ENCODE data around the gene NMB.
"Not testable (repeated sequence)": the region's sequence is repeated elsewhere in the genome, so short reads cannot be mapped to it uniquely, and the experiment has no call there.

Gene NMB

GRCh38 chr15:84658080-84658787 is at the start of gene NMB:
NMB (minus strand) TSS chr15:84658199; CDS start chr15:84658152, 47 bp downstream.
- DNase-seq: peak; percentile 81

GRCh38 chr15:84703808-84704207 is 45.8 kb upstream of the NMB start:
- no peak for DNase-seq

GRCh38 chr15:84702961-84703482 is 45.0 kb upstream of the NMB start:
- DNase-seq: no peak

GRCh38 chr15:84699538-84700191 is 41.7 kb upstream of the NMB start:
- no peak for DNase-seq

- no peak for DNase-seq
These were observed 39.4 kb upstream of the NMB start for GRCh38 chr15:84697236-84697990.

- DNase-seq: no peak
These were observed 38.8 kb upstream of the NMB start for GRCh38 chr15:84696757-84697156.

GRCh38 chr15:84690342-84690741 is 32.3 kb upstream of the NMB start:
- no peak for DNase-seq

- DNase-seq: no peak
These were observed 31.9 kb upstream of the NMB start for GRCh38 chr15:84689858-84690257.

- DNase-seq: not testable (repeated sequence)
These were observed 28.4 kb upstream of the NMB start for GRCh38 chr15:84686446-84686845.

- DNase-seq: no peak
These were observed 27.3 kb upstream of the NMB start for GRCh38 chr15:84685304-84685703.

GRCh38 chr15:84684092-84684491 is 26.1 kb upstream of the NMB start:
- no peak for DNase-seq

- no peak for DNase-seq
These were observed 23.8 kb upstream of the NMB start for GRCh38 chr15:84681831-84682230.

GRCh38 chr15:84671211-84671610 is 13.2 kb upstream of the NMB start:
- DNase-seq: no peak

GRCh38 chr15:84669726-84670125 is 11.7 kb upstream of the NMB start:
- DNase-seq: no peak

- DNase-seq: no peak
These were observed 10.4 kb upstream of the NMB start for GRCh38 chr15:84668221-84668982.

- no peak for DNase-seq
These were observed 8.4 kb upstream of the NMB start for GRCh38 chr15:84666373-84666772.

GRCh38 chr15:84661001-84661400 is 3.0 kb upstream of the NMB start:
- DNase-seq: no peak

GRCh38 chr15:84659904-84660781 is 2.1 kb upstream of the NMB start:
- DNase-seq: no peak

- no peak for DNase-seq
These were observed 901 bp upstream of the NMB start for GRCh38 chr15:84658788-84659411.

- DNase-seq: no peak
These were observed 285 bp downstream of the NMB start for GRCh38 chr15:84657748-84658079.

GRCh38 chr15:84656972-84657371 is 1.0 kb downstream of the NMB start:
- DNase-seq: no peak
